NCI-H1930 (cell line): Measurements from ENCODE around the gene RASA4.
"Not testable (repeated sequence)": the region's sequence is repeated elsewhere in the genome, so short reads cannot be mapped to it uniquely, and the experiment has no call there.

Source experiments
- DNase-seq, 2 experiments: peaks; one replicate each; lab custom pipeline; 2025; lab: John Stamatoyannopoulos, UW

The RASA4 gene

GRCh38 chr7:102542771-102543170 lies 73.8 kb downstream of the RASA4 start:
- not testable (repeated sequence) for DNase-seq

GRCh38 chr7:102542083-102542482 lies 74.5 kb downstream of the RASA4 start:
- not testable (repeated sequence) for DNase-seq

- DNase-seq = not testable (repeated sequence)
Observed at GRCh38 chr7:102540604-102541003, 76.0 kb downstream of the RASA4 start.

GRCh38 chr7:102535062-102535615 lies 81.4 kb downstream of the RASA4 start:
- DNase-seq = not testable (repeated sequence)

- not testable (repeated sequence) for DNase-seq
Observed at GRCh38 chr7:102532127-102532526, 84.4 kb downstream of the RASA4 start.

- not testable (repeated sequence) for DNase-seq
Observed at GRCh38 chr7:102531583-102531982, 85.0 kb downstream of the RASA4 start.

- DNase-seq = not testable (repeated sequence)
Observed at GRCh38 chr7:102527822-102528793, 88.4 kb downstream of the RASA4 start.

- not testable (repeated sequence) for DNase-seq
Observed at GRCh38 chr7:102527182-102527581, 89.4 kb downstream of the RASA4 start.

- not testable (repeated sequence) for DNase-seq
Observed at GRCh38 chr7:102524803-102525202, 91.8 kb downstream of the RASA4 start.
